ENCODE measurements around the gene AUTS2. TPM values are rescaled to one million over a fixed set of nuclear protein-coding genes. Genes with fewer than 3 reads are reported as not detected.

The AUTS2 gene
- polyA plus RNA-seq, 1 donor (not counting 4 experiments of a cell fraction or from before 2014, with no cell fraction given): 4.7 TPM

DNA sequence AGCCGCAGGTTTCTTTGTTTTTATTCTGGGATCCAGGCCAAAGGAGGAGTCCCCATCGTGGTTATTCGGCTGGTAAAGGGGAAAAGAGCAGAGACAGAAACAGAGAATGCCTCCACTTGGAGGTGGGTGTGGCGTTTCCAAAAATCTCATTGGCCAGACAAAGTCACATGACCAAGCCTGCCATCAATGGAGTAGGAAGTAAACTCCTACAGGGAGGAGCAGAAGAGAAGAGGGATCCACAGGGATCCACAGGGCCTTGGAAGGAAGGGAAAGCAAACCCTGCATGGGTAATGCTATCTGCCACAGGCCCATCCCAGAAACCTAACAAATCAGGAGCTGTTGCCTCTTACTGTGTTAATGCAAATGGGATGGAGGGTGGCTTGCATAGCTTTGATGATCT lies 1107.9 kb downstream of the AUTS2 start:
- dilution Hi-C loops (cut with MboI; ENCODE audit: extremely low pct_ligation_motif_present, low sequenced_read_pairs): no loop called here
- DNase-seq (ENCODE audit: low read depth, low spot score) (no peak), FAIRE-seq (peak; percentile 39)
- peaks cover 77% of the 10 kb centered on the region for H3K79me2 ChIP-seq (ENCODE audit: control insufficient read depth, insufficient read depth, low read length)
- no peaks in the 10 kb centered on the region for H3K27me3 ChIP-seq (ENCODE audit: control insufficient read depth, extremely low read depth, insufficient read depth, low read length)
- H3K9ac ChIP-seq (ENCODE audit: control insufficient read depth, extremely low read depth, insufficient read depth, low read length): no peak overlapping the region
- H3K36me3 ChIP-seq (ENCODE audit: control insufficient read depth in 2 of 2, extremely low read depth in 1 of 2, insufficient read depth in 2 of 2, low read length in 2 of 2): peaks cover 0 to 10% of the 10 kb centered on the region in 2 experiments
- H3K9me1 ChIP-seq (ENCODE audit: control insufficient read depth, extremely low read depth, insufficient read depth, low read length): no peaks in the 10 kb centered on the region
- peaks cover 32% of the 10 kb centered on the region for H3K4me1 ChIP-seq (ENCODE audit: control insufficient read depth, extremely low read depth, insufficient read depth, low read length)
- H4K20me1 ChIP-seq (ENCODE audit: control insufficient read depth, extremely low read depth, insufficient read depth, low read length): no peaks in the 10 kb centered on the region
- H3K9me3 ChIP-seq (ENCODE audit: control insufficient read depth, low read depth, low read length): no peaks in the 10 kb centered on the region
- H3K27ac ChIP-seq (ENCODE audit: control insufficient read depth, insufficient read depth, low read length): no peak overlapping the region
- no peak overlapping the region for H3K4me2 ChIP-seq (ENCODE audit: control insufficient read depth, extremely low read depth, insufficient read depth, low read depth, low read length)
- no peak overlapping the region for H2AFZ ChIP-seq (ENCODE audit: control insufficient read depth, low read length)
- TF ChIP-seq CTCF (optimal IDR thresholded peaks at IDR 0.05 in 1 of 3, IDR thresholded peaks at IDR 0.05 in 1 of 3, conservative IDR thresholded peaks at IDR 0.05 in 1 of 3; ENCODE audit: extremely low read depth in 1 of 3, insufficient read depth in 2 of 3, low read length in 3 of 3) (no peak), EZH2 (IDR thresholded peaks at IDR 0.05; ENCODE audit: low read length) (no peak)
- no peak overlapping the region for H3K4me3 ChIP-seq (ENCODE audit: control insufficient read depth in 2 of 3, extremely low read depth in 1 of 3, insufficient read depth in 2 of 3, low read depth in 1 of 3, low read length in 3 of 3)

DNA sequence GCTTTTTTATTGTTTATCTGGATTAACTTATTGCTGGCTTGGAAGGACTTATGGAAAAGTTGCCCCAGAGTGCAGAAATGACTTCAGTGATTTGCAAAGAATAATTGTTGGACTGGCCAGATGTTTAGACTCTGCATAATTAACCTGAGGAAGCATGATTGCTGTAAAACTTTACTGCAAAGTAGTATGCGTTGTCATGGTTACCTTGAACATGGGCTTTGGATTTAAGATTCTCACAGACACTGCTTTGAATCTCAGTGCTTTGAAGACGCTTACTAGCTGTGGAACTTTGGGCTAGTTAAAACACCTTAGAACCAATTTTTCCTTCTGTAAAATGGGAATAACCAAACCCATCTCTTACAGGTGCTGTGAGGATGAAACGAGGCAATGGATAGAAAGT lies 1108.4 kb downstream of the AUTS2 start:
- dilution Hi-C loops (cut with MboI; ENCODE audit: extremely low pct_ligation_motif_present, low sequenced_read_pairs): no loop called here
- Histone ChIP-seq H4K20me1 (ENCODE audit: control insufficient read depth, extremely low read depth, insufficient read depth, low read length) (no peaks in the 10 kb centered on the region), H2AFZ (ENCODE audit: control insufficient read depth, low read length) (no peak overlapping the region), H3K27me3 (ENCODE audit: control insufficient read depth, extremely low read depth, insufficient read depth, low read length) (no peaks in the 10 kb centered on the region), H3K9ac (ENCODE audit: control insufficient read depth, extremely low read depth, insufficient read depth, low read length) (no peak overlapping the region), H3K9me3 (ENCODE audit: control insufficient read depth, low read depth, low read length) (no peaks in the 10 kb centered on the region), H3K9me1 (ENCODE audit: control insufficient read depth, extremely low read depth, insufficient read depth, low read length) (no peaks in the 10 kb centered on the region), H3K4me1 (ENCODE audit: control insufficient read depth, extremely low read depth, insufficient read depth, low read length) (peaks cover 32% of the 10 kb centered on the region), H3K27ac (ENCODE audit: control insufficient read depth, insufficient read depth, low read length) (no peak overlapping the region), H3K36me3 (ENCODE audit: control insufficient read depth in 2 of 2, extremely low read depth in 1 of 2, insufficient read depth in 2 of 2, low read length in 2 of 2) (peaks cover 0 to 10% of the 10 kb centered on the region in 2 experiments), H3K4me3 (ENCODE audit: control insufficient read depth in 2 of 3, extremely low read depth in 1 of 3, insufficient read depth in 2 of 3, low read depth in 1 of 3, low read length in 3 of 3) (no peak overlapping the region), H3K4me2 (ENCODE audit: control insufficient read depth, extremely low read depth, insufficient read depth, low read depth, low read length) (no peak overlapping the region), H3K79me2 (ENCODE audit: control insufficient read depth, insufficient read depth, low read length) (peaks cover 77% of the 10 kb centered on the region)
- no peak for TF ChIP-seq EZH2 (IDR thresholded peaks at IDR 0.05; ENCODE audit: low read length)
- no peak for TF ChIP-seq CTCF (optimal IDR thresholded peaks at IDR 0.05 in 1 of 3, IDR thresholded peaks at IDR 0.05 in 1 of 3, conservative IDR thresholded peaks at IDR 0.05 in 1 of 3; ENCODE audit: extremely low read depth in 1 of 3, insufficient read depth in 2 of 3, low read length in 3 of 3)
- DNase-seq (ENCODE audit: low read depth, low spot score) (no peak), FAIRE-seq (peak; percentile 59)
